GM18499 (cell line): ENCODE data around the gene OTUD4.
"Not testable (repeated sequence)": the region's sequence is repeated elsewhere in the genome, so short reads cannot be mapped to it uniquely, and the experiment has no call there.

Source experiments
- ATAC-seq: cut with Tn5 transposase; IDR thresholded peaks from one replicate; pipeline ENCODE4 v1.9.1; 2021; ENCODE audit warnings: moderate number of reproducible peaks; ENCODE audit not compliant: insufficient read depth, unreplicated experiment

Gene OTUD4

GRCh38 chr4:145181091-145181501, 707 bp upstream of the OTUD4 start:
- no peak for ATAC-seq

GRCh38 chr4:145179861-145180297, 510 bp downstream of the OTUD4 start:
- peak; percentile 1 for ATAC-seq

- peak; percentile 19 for ATAC-seq
Observed at GRCh38 chr4:145179281-145179860, 1.0 kb downstream of the OTUD4 start.

GRCh38 chr4:145178740-145179280, 1.6 kb downstream of the OTUD4 start:
- ATAC-seq = no peak

GRCh38 chr4:145177906-145178538, 2.4 kb downstream of the OTUD4 start:
- no peak for ATAC-seq

GRCh38 chr4:145177511-145177905, 2.9 kb downstream of the OTUD4 start:
- ATAC-seq = no peak

- ATAC-seq = no peak
Observed at GRCh38 chr4:145176641-145177432, 3.6 kb downstream of the OTUD4 start.

- no peak for ATAC-seq
Observed at GRCh38 chr4:145171911-145172310, 8.5 kb downstream of the OTUD4 start.

GRCh38 chr4:145170223-145170622, 10.2 kb downstream of the OTUD4 start:
- no peak for ATAC-seq

- ATAC-seq = no peak
Observed at GRCh38 chr4:145168581-145169187, 11.7 kb downstream of the OTUD4 start.

- ATAC-seq = no peak
Observed at GRCh38 chr4:145167887-145168286, 12.5 kb downstream of the OTUD4 start.

- no peak for ATAC-seq
Observed at GRCh38 chr4:145161549-145161948, 18.8 kb downstream of the OTUD4 start.

GRCh38 chr4:145156986-145157385, 23.4 kb downstream of the OTUD4 start:
- ATAC-seq = no peak

- no peak for ATAC-seq
Observed at GRCh38 chr4:145155268-145155870, 25.0 kb downstream of the OTUD4 start.

GRCh38 chr4:145154573-145154972, 25.8 kb downstream of the OTUD4 start:
- peak; percentile 73 for ATAC-seq

GRCh38 chr4:145153904-145154298, 26.5 kb downstream of the OTUD4 start:
- no peak for ATAC-seq

GRCh38 chr4:145153181-145153903, 27.0 kb downstream of the OTUD4 start:
- ATAC-seq = no peak

- ATAC-seq = no peak
Observed at GRCh38 chr4:145148980-145149379, 31.4 kb downstream of the OTUD4 start.

GRCh38 chr4:145136219-145136618, 44.2 kb downstream of the OTUD4 start:
- not testable (repeated sequence) for ATAC-seq
